Ascending aorta (tissue), 2 donors: ENCODE measurements around the gene KIR2DL3. TPM values are rescaled to one million over a fixed set of nuclear protein-coding genes. Genes with fewer than 3 reads are reported as not detected.
"Not testable (repeated sequence)": the region's sequence is repeated elsewhere in the genome, so short reads cannot be mapped to it uniquely, and the experiment has no call there.

ENCODE experiments used
- DNase-seq, 2 donors: peaks; one replicate each; pipeline ENCODE4 v3.0.0-alpha.2; 2019; ENCODE audit warnings: low spot score in 2 of 2
- H3K27ac ChIP-seq, 2 donors: fragments of 200-600 bp; sonication (generic); one replicate each; pipeline ENCODE4 v1.5.1; 2016 to 2017; ENCODE audit warnings: mild to moderate bottlenecking in 1 of 2
- H3K27me3 ChIP-seq: fragments of 200-600 bp; sonication (generic); one replicate; pipeline ENCODE4 v1.5.1; 2017
- H3K36me3 ChIP-seq, 2 donors: fragments of 200-600 bp; sonication (generic); one replicate each; pipeline ENCODE4 v1.5.1; 2016
- H3K4me1 ChIP-seq, 2 donors: fragments of 200-600 bp; sonication (generic); one replicate each; pipeline ENCODE4 v1.5.1; 2016 to 2017; ENCODE audit warnings: mild to moderate bottlenecking in 1 of 2
- H3K4me3 ChIP-seq, 2 donors: fragments of 200-600 bp; sonication (generic); one replicate each; pipeline ENCODE4 v1.5.1; 2016 to 2017; ENCODE audit warnings: mild to moderate bottlenecking in 1 of 2
- H3K9me3 ChIP-seq, 2 donors: fragments of 200-600 bp; sonication (generic); one replicate each; pipeline ENCODE4 v1.5.1; 2016
- intact Hi-C: fragments of 100-400 bp; cut with DNase I; formaldehyde crosslinking; loops from one replicate; pipeline ENCODE4 v1.15.1; 2023
- total RNA-seq: library from RNA; depleted of rRNA; stranded (reverse); fragments of >200 nt; gene quantifications from one replicate; pipeline ENCODE4 v1.1.0, GENCODE V29; 2016

The KIR2DL3 gene
- total RNA-seq, 1 donor from 2014 or later, result not detected

DNA sequence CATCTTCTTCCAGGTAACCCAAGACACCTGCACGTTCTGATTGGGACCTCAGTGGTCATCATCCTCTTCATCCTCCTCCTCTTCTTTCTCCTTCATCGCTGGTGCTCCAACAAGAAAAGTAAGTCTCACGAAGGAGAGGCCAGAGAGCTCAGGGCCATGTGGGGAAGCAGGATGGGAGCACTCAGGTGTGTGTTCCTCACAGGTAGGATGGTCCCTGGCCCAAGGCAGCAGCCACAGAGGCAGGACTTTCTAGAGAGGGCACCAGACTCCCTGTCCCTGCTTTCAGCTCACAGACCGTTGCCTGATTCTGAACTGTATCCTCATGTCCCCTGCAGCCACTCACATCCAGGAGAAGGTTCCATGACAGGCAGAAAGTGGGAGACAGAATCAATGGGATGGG is 28.2 kb downstream of the KIR2DL3 start:
- DNase-seq, result peak in 1 of 2 donors; percentile 48
- H3K27me3 ChIP-seq, H3K36me3 ChIP-seq, H3K9me3 ChIP-seq, H3K4me1 ChIP-seq, H3K4me3 ChIP-seq, H3K27ac ChIP-seq, intact Hi-C loops: not testable (repeated sequence)

- intact Hi-C loops, result loop anchor here (5.0 kb wide), 1 partner anchor 78 kb away; no protein-coding TSS in a partner anchor
- H3K4me1 ChIP-seq, H3K9me3 ChIP-seq, H3K27me3 ChIP-seq, H3K4me3 ChIP-seq, H3K36me3 ChIP-seq, H3K27ac ChIP-seq: not testable (repeated sequence)
- DNase-seq, result peak in 1 of 2 donors; percentile 31
These were observed 31.3 kb downstream of the KIR2DL3 start, which contains the start of gene KIR2DL1 for GRCh38 chr19:54769646-54770045. Gene KIR2DL1, plus strand, starts transcription at chr19:54769793. Its CDS starts 58 bp downstream, at chr19:54769851.

- H3K27me3 ChIP-seq, H3K9me3 ChIP-seq, H3K27ac ChIP-seq, H3K4me3 ChIP-seq, H3K36me3 ChIP-seq, DNase-seq, H3K4me1 ChIP-seq: not testable (repeated sequence)
- intact Hi-C loops, result loop anchor here (5.0 kb wide), 1 partner anchor 77 kb away; no protein-coding TSS in a partner anchor
These were observed 32.2 kb downstream of the KIR2DL3 start for GRCh38 chr19:54770511-54770910.

DNA sequence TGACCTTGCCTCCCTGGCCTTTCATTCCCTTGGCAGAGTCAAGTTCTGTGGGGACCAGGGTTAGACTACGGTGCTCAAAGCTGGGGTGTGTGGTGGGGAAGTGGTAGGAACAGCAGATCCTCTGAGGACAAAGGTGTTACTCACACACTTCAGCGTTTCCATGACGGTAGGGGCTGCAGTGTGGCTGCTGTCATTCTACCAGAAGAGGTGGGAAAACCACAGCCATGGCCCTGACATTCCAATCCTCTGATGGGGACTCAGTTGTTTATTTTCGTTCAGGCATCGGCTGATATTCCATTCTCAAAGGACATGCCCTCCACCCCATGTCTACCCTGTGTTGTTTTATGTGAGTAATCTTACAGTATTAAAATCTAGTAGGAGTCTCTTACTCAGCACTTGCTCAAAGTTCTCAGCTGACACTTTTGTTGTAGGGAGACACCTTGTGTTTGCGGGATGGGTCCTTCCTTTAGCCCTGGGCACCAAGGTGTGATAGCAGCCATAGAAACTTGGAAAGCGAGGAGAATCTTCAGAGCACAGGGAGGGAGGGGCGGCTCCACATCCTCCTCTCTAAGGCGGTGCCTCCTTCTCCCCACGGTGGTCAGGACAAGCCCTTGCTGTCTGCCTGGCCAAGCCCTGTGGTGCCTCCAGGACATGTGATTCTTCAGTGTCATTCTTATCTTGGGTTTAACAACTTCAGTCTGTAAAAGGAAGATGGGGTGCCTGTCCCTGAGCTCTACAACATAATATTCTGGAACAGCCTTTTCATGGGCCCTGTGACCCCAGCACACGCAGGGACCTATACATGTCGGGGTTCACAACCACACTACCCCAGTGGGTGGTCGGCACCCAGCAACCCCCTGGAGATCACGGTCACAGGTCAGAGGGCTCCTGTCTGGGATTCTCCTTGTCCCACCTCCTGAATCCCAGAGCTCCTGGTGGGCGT is 33.0 kb downstream of the KIR2DL3 start:
- not testable (repeated sequence) for H3K27me3 ChIP-seq, H3K4me3 ChIP-seq, H3K4me1 ChIP-seq, H3K27ac ChIP-seq, H3K36me3 ChIP-seq, H3K9me3 ChIP-seq
- peak in 1 of 2 donors; percentile 58 for DNase-seq
- intact Hi-C loops, result loop anchor here (5.0 kb wide), 1 partner anchor 76 kb away; no protein-coding TSS in a partner anchor

DNA sequence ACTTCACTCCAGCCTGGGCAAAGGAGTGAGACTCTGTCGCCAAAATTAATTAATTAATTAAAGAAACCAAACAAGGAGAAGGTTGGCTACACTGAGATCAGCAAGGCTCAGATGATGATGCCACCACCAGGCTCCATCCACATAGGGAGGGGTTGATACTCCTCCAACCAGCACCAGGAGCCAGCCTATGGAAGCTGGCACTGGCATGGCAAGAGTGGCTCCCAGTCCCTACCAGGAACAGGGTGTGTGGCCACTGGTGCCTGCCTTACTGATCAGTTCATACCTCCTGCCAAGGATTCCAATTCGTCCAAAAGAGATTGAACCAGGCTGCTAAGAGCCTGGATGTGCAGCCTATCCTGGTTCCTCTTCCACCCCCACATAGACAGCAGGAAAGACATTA is 34.4 kb downstream of the KIR2DL3 start:
- not testable (repeated sequence) for H3K36me3 ChIP-seq, H3K4me1 ChIP-seq, DNase-seq, H3K4me3 ChIP-seq, H3K9me3 ChIP-seq, H3K27ac ChIP-seq, H3K27me3 ChIP-seq
- intact Hi-C loops, result loop anchor here (5.0 kb wide), 1 partner anchor 75 kb away; no protein-coding TSS in a partner anchor

- H3K4me3 ChIP-seq, intact Hi-C loops: not testable (repeated sequence)
These were observed 36.9 kb downstream of the KIR2DL3 start for GRCh38 chr19:54775095-54775815.

DNA sequence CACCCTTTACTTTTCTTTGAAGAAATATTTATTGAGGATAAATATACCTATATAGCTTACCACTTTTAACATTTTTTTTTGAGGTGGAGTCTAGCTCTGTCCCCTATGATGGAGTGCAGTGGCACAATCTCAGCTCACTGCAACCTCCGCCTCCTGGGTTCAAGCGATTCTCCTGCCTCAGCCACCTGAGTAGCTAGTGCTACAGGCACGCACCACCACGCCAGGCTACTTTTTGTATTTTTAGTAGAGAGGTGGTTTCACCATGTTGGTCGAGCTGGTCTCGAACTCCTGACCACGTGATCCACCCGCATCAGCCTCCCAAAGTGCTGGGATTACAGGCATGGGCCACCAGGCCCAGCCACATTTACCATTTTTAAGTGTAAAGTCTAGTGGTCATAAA is 37.5 kb downstream of the KIR2DL3 start:
- intact Hi-C loops, H3K27ac ChIP-seq: not testable (repeated sequence)

More at GRCh38 chr19:54775095-54775815, 36.9 kb downstream of the KIR2DL3 start:
- H3K27ac ChIP-seq, H3K27me3 ChIP-seq, H3K9me3 ChIP-seq, H3K36me3 ChIP-seq, H3K4me1 ChIP-seq: not testable (repeated sequence)
- DNase-seq, result peak in 1 of 2 donors; percentile 54

GRCh38 chr19:54777851-54778250 is 39.5 kb downstream of the KIR2DL3 start:
- H3K4me3 ChIP-seq, H3K27ac ChIP-seq, H3K9me3 ChIP-seq, intact Hi-C loops, H3K36me3 ChIP-seq, H3K4me1 ChIP-seq, H3K27me3 ChIP-seq, DNase-seq: not testable (repeated sequence)

More for the DNA sequence above, 37.5 kb downstream of the KIR2DL3 start:
- not testable (repeated sequence) for H3K4me1 ChIP-seq, H3K4me3 ChIP-seq, H3K36me3 ChIP-seq, DNase-seq, H3K9me3 ChIP-seq, H3K27me3 ChIP-seq

- H3K9me3 ChIP-seq, H3K4me1 ChIP-seq, intact Hi-C loops, H3K36me3 ChIP-seq, H3K27me3 ChIP-seq, H3K4me3 ChIP-seq, DNase-seq, H3K27ac ChIP-seq: not testable (repeated sequence)
These were observed 40.6 kb downstream of the KIR2DL3 start for GRCh38 chr19:54778896-54779295.

DNA sequence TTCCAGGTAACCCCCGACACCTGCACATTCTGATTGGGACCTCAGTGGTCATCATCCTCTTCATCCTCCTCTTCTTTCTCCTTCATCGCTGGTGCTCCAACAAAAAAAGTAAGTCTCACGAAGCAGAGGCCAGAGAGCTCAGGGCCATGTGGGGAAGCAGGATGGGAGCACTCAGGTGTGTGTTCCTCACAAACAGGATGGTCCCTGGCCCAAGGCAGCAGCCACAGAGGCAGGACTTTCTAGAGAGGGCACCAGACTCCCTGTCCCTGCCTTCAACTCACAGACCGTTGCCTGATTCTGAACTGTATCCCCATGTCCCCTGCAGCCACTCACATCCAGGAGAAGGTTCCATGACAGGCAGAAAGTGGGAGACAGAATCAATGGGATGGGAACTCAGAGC is 44.6 kb downstream of the KIR2DL3 start:
- H3K36me3 ChIP-seq, H3K4me1 ChIP-seq, H3K27ac ChIP-seq, DNase-seq, H3K4me3 ChIP-seq, intact Hi-C loops, H3K9me3 ChIP-seq, H3K27me3 ChIP-seq: not testable (repeated sequence)

DNA sequence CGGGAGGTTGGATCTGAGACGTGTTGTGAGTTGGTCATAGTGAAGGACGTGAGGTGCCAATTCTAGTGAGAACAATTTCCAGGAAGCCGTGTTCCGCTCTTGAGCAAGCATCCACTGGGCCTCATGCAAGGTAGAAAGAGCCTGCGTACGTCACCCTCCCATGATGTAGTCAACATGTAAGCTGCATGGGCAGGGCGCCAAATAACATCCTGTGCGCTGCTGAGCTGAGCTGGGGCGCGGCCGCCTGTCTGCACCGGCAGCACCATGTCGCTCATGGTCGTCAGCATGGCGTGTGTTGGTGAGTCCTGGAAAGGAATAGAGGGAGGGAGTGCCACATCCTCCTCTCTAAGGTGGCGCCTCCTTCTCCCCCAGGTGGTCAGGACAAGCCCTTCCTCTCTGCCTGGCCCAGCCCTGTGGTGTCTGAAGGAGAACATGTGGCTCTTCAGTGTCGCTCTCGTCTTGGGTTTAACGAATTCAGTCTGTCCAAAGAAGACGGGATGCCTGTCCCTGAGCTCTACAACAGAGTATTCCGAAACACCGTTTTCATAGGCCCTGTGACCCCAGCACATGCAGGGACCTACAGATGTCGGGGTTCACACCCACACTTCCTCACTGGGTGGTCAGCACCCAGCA is 47.9 kb downstream of the KIR2DL3 start:
- H3K27ac ChIP-seq, H3K9me3 ChIP-seq, H3K4me3 ChIP-seq, H3K36me3 ChIP-seq, DNase-seq, H3K27me3 ChIP-seq, intact Hi-C loops, H3K4me1 ChIP-seq: not testable (repeated sequence)

DNA sequence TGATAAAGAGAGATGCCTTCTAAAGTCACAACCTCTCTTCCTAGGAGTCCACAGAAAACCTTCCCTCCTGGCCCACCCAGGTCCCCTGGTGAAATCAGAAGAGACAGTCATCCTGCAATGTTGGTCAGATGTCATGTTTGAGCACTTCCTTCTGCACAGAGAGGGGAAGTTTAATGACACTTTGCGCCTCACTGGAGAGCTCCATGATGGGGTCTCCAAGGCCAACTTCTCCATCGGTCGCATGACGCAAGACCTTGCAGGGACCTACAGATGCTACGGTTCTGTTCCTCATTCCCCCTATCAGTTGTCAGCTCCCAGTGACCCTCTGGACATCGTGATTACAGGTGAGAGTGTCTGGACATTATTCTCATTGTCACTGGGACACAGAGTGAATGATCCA is 49.8 kb downstream of the KIR2DL3 start:
- H3K9me3 ChIP-seq, H3K4me3 ChIP-seq, H3K27me3 ChIP-seq, DNase-seq, H3K4me1 ChIP-seq, H3K27ac ChIP-seq, H3K36me3 ChIP-seq, intact Hi-C loops: not testable (repeated sequence)
